Lung (tissue), 12 donors: ENCODE results near the gene CLDN20. TPM values are rescaled to one million over a fixed set of nuclear protein-coding genes. Genes with fewer than 3 reads are reported as not detected.

Experiments
- ATAC-seq: fragments of 200-7000 bp; cut with Tn5 transposase; one replicate; pipeline ENCODE4 v1.9.1; 2020; ENCODE audit warnings: moderate number of reproducible peaks; ENCODE audit not compliant: insufficient read depth, low FRiP score
- DNase-seq, 3 donors: peaks; one replicate each; pipeline ENCODE4 v3.0.0-alpha.2; 2013 to 2017
- H3K27ac ChIP-seq, 2 donors: one replicate each; pipeline ENCODE4 v1.5.1; 2013; ENCODE audit warnings: mild to moderate bottlenecking in 2 of 2, moderate library complexity in 2 of 2, control low read depth in 1 of 2, inconsistent platforms in 1 of 2, low read depth in 1 of 2, low read length in 1 of 2
- H3K27me3 ChIP-seq, 3 donors: one replicate each; pipeline ENCODE4 v1.5.1; 2013; ENCODE audit warnings: low read length in 2 of 3; ENCODE audit not compliant: control insufficient read depth in 3 of 3, insufficient read depth in 3 of 3
- H3K36me3 ChIP-seq, 4 donors: one replicate each; pipeline ENCODE4 v1.5.1; 2013; ENCODE audit warnings: low read length in 4 of 4, mild to moderate bottlenecking in 1 of 4, moderate library complexity in 1 of 4; ENCODE audit not compliant: control insufficient read depth in 4 of 4, insufficient read depth in 4 of 4
- H3K4me1 ChIP-seq, 5 donors: one replicate each; pipeline ENCODE4 v1.5.1; 2013; ENCODE audit warnings: low read length in 5 of 5, mild to moderate bottlenecking in 2 of 5, moderate library complexity in 1 of 5; ENCODE audit not compliant: control insufficient read depth in 5 of 5, insufficient read depth in 5 of 5
- H3K4me3 ChIP-seq: one replicate; pipeline ENCODE4 v1.5.1; 2013; ENCODE audit warnings: mild to moderate bottlenecking, control low read depth, moderate library complexity
- H3K9ac ChIP-seq, 2 donors: one replicate each; pipeline ENCODE4 v1.5.1; 2013; ENCODE audit warnings: low read length in 2 of 2, control low read depth in 1 of 2; ENCODE audit not compliant: insufficient read depth in 1 of 2
- H3K9me3 ChIP-seq, 4 donors: one replicate each; pipeline ENCODE4 v1.5.1; 2013; ENCODE audit warnings: low read length in 3 of 4, mild to moderate bottlenecking in 1 of 4, moderate library complexity in 1 of 4; ENCODE audit not compliant: control insufficient read depth in 4 of 4, insufficient read depth in 3 of 4
- CTCF ChIP-seq: IDR thresholded peaks from 2 replicates; pipeline ENCODE4 v1.5.1; 2012; ENCODE audit warnings: mild to moderate bottlenecking; ENCODE audit errors: control extremely low read depth, extremely low read depth
- WGBS, 2 donors: extraction: QIAGEN DNeasy Blood & Tissue Kit; methylation state at CpG; one replicate each; pipeline ENCODE4 v1.1.7; 2013; 5-methylcytosine and 5-hydroxymethylcytosine counted together
- polyA plus RNA-seq, 2 donors: library from polyadenylated mRNA; stranded (reverse); fragments of 200-250 nt; gene quantifications; one replicate each; pipeline ENCODE4 v1.2.1, GENCODE V29; 2013
- total RNA-seq, 2 donors: library from RNA; depleted of rRNA in 1 of 2; stranded (reverse); fragments of >200 nt in 1 of 2; gene quantifications; one replicate each; pipeline ENCODE4 v1.2.1, GENCODE V29; 2014 to 2021
- donor health status: control.
- donor health status: control.
- donor health status: Bipolar disorder and iron deficiency.
- donor health status: healthy.
- donor health status: DM: yes; HTN: yes; CAD: no.

The CLDN20 gene
- total and polyA plus RNA-seq, 4 donors: not detected

- no peaks in the 10 kb centered on the region for H3K9me3 ChIP-seq
Observed at GRCh38 chr6:155248008-155249001, 15.5 kb upstream of the CLDN20 start.

GRCh38 chr6:155250701-155251381 lies 13.0 kb upstream of the CLDN20 start:
- DNase-seq: no peak
- WGBS, 2 donors: 95 to 97% methylated on average over 10 of the region's 10 CpGs
- no peak overlapping the region for H3K4me3 ChIP-seq
- H3K27ac ChIP-seq: peak overlapping the region in 1 of 2 donors; percentile 10
- peaks cover 0 to 19% (median 6%) of the 10 kb centered on the region in 4 donors for H3K36me3 ChIP-seq
- no peak for ATAC-seq
- H3K9ac ChIP-seq: no peak overlapping the region
- no peaks in the 10 kb centered on the region for H3K27me3 ChIP-seq
- peaks cover 3 to 6% (median 4%) of the 10 kb centered on the region in 5 donors for H3K4me1 ChIP-seq
- H3K9me3 ChIP-seq: no peaks in the 10 kb centered on the region
- no peak for TF ChIP-seq CTCF

More at GRCh38 chr6:155248008-155249001, 15.5 kb upstream of the CLDN20 start:
- ATAC-seq (peak; percentile 68), DNase-seq (peak; percentile 75 to 86 (median 77))
- H3K4me3 ChIP-seq: no peak overlapping the region
- H3K36me3 ChIP-seq: peaks cover 0 to 8% (median 3%) of the 10 kb centered on the region in 4 donors
- no peaks in the 10 kb centered on the region for H3K27me3 ChIP-seq
- H3K9ac ChIP-seq: peak overlapping the region in 1 of 2 donors; percentile 36
- H3K4me1 ChIP-seq: peaks cover 4 to 22% (median 6%) of the 10 kb centered on the region in 5 donors
- peak; percentile 42 for TF ChIP-seq CTCF
- peak overlapping the region in 1 of 2 donors; percentile 92 for H3K27ac ChIP-seq
- WGBS, 2 donors: 67 to 78% methylated on average over 30 of the region's 30 CpGs

- H3K36me3 ChIP-seq: peaks cover 4 to 22% (median 9%) of the 10 kb centered on the region in 4 donors
- no peak overlapping the region for H3K4me3 ChIP-seq
- H3K27me3 ChIP-seq: no peaks in the 10 kb centered on the region
- no peaks in the 10 kb centered on the region for H3K9me3 ChIP-seq
- ATAC-seq (no peak), DNase-seq (no peak)
- 97 to 98% methylated on average over 8 of the region's 8 CpGs for WGBS, 2 donors
- peaks cover 0 to 6% (median 4%) of the 10 kb centered on the region in 5 donors for H3K4me1 ChIP-seq
- no peak for TF ChIP-seq CTCF
- no peak overlapping the region for H3K9ac ChIP-seq
- no peak overlapping the region for H3K27ac ChIP-seq
Observed at GRCh38 chr6:155252581-155252980, 11.2 kb upstream of the CLDN20 start.
